ENCODE data around the gene ADAMTS8.

- TF ChIP-seq CTCF (IDR thresholded peaks at IDR 0.05), result no peak
- TF ChIP-seq POLR2A (IDR thresholded peaks at IDR 0.05), result no peak
These were observed 14.3 kb upstream of the ADAMTS8 start for GRCh38 chr11:130442737-130443136.
